ENCODE results near the gene SNX11. TPM values are rescaled to one million over a fixed set of nuclear protein-coding genes. Genes with fewer than 3 reads are reported as not detected.

The SNX11 gene
- total and polyA plus RNA-seq, 8 donors, result 5.4 to 13.6 (median 7.9) TPM

- Histone ChIP-seq H3K4me3 (no peak overlapping the region), H3K4me1 (peaks cover 6 to 13% (median 9%) of the 10 kb centered on the region in 3 donors), H3K27me3 (no peaks in the 10 kb centered on the region), H3K36me3 (no peaks in the 10 kb centered on the region), H3K9me3 (no peaks in the 10 kb centered on the region), H3K27ac (no peak overlapping the region)
- ATAC-seq (no peak), FAIRE-seq (no peak), DNase-seq (no peak)
- 67 to 76% methylated on average over 11 of the region's 11 CpGs for WGBS, 2 donors
- intact Hi-C loops (cut with DNase I), result no loop called here
- TF ChIP-seq CTCF (IDR thresholded peaks at IDR 0.05), result no peak
Observed at GRCh38 chr17:48150597-48151001, 43.0 kb downstream of the SNX11 start.

DNA sequence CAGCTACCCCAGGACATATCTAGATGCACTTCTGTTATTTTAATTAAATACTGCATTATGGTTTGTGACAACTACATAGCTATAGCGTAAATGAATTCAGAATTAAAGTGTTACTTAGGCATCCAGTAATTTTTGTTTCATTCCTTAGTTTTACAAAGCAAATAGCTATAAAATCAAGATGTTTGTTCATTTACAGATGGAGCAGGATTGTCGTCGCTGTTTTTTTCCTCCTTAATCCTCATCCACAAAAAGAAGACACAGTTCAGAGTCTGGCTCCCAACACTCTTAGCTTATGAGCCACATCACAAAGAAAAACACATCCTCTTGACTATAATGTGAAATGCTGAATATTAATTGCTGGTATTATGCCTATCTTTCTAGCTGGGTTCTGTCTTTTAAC lies 43.7 kb downstream of the SNX11 start:
- WGBS, 2 donors, result 80 to 89% methylated on average over 3 of the region's 3 CpGs
- intact Hi-C loops (cut with DNase I), result no loop called here
- DNase-seq (no peak), ATAC-seq (no peak), FAIRE-seq (no peak)
- Histone ChIP-seq H3K27me3 (no peaks in the 10 kb centered on the region), H3K4me3 (no peak overlapping the region), H3K4me1 (peaks cover 6 to 13% (median 9%) of the 10 kb centered on the region in 3 donors), H3K36me3 (no peaks in the 10 kb centered on the region), H3K27ac (no peak overlapping the region), H3K9me3 (no peaks in the 10 kb centered on the region)
- TF ChIP-seq CTCF (IDR thresholded peaks at IDR 0.05), result no peak

- H3K9me3 ChIP-seq, result no peaks in the 10 kb centered on the region
- 77 to 92% methylated on average over 4 of the region's 4 CpGs for WGBS, 2 donors
- no peak for TF ChIP-seq CTCF (IDR thresholded peaks at IDR 0.05)
- intact Hi-C loops (cut with DNase I), result no loop called here
- ATAC-seq, result no peak
- no peak for DNase-seq
- no peaks in the 10 kb centered on the region for H3K27me3 ChIP-seq
- H3K27ac ChIP-seq, result no peak overlapping the region
- no peak for FAIRE-seq
- peaks cover 6 to 13% (median 9%) of the 10 kb centered on the region in 3 donors for H3K4me1 ChIP-seq
- no peaks in the 10 kb centered on the region for H3K36me3 ChIP-seq
- no peak overlapping the region for H3K4me3 ChIP-seq
Observed at GRCh38 chr17:48152289-48152688, 44.7 kb downstream of the SNX11 start.

DNA sequence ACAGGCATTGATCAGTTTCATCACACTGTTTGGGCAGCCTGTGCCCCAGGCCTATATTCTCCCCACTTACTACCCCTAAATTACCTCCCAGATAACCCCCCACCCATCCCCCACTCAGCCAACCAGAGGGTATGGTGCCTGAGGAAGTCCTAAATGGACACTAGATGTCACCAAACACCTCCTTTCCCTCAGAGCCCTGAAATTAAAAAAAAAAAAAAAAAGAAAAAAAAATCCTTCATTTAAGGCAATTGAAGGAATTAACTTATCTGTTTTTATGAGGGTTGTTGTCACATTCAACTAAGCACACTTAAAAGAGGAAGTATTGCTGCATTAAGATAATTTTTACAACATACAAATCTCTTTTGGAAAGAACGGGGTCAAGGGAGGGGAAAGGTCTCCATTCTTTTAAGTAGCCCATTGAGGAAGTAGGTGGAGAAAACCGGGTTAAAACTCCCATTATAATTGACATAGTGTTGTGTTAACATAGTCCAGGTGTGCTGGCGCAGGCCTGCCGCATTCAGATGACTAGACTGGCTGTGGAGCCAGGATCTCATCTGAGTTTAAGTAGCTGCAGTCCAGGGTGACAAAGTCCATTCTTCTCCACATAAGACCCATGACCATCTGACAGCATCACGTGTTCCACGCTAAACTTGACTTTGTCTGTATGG lies 46.3 kb downstream of the SNX11 start:
- WGBS, 2 donors, result 9 to 11% methylated on average over 6 of the region's 6 CpGs

More for the DNA sequence above, 46.3 kb downstream of the SNX11 start:
- H3K27ac ChIP-seq, result peak overlapping the region; percentile 39 to 61 (median 52)
- DNase-seq, result peak; percentile 64 to 83 (median 75)
- no peak overlapping the region for H3K4me3 ChIP-seq
- no peaks in the 10 kb centered on the region for H3K36me3 ChIP-seq
- peak; percentile 97 to 98 (median 98) for ATAC-seq
- no peaks in the 10 kb centered on the region for H3K9me3 ChIP-seq
- TF ChIP-seq CTCF (IDR thresholded peaks at IDR 0.05), result peak in 3 of 4 donors; percentile 41 to 44 (median 43)
- H3K27me3 ChIP-seq, result no peaks in the 10 kb centered on the region
- H3K4me1 ChIP-seq, result peaks cover 6 to 13% (median 9%) of the 10 kb centered on the region in 3 donors
- peak; percentile 51 for FAIRE-seq
- intact Hi-C loops (cut with DNase I), result no loop called here

Data from pancreas (tissue), 10 donors.